ENCODE measurements around the gene ZNF585A.
"Not testable (repeated sequence)": the region's sequence is repeated elsewhere in the genome, so short reads cannot be mapped to it uniquely, and the experiment has no call there.

Gene ZNF585A

DNA sequence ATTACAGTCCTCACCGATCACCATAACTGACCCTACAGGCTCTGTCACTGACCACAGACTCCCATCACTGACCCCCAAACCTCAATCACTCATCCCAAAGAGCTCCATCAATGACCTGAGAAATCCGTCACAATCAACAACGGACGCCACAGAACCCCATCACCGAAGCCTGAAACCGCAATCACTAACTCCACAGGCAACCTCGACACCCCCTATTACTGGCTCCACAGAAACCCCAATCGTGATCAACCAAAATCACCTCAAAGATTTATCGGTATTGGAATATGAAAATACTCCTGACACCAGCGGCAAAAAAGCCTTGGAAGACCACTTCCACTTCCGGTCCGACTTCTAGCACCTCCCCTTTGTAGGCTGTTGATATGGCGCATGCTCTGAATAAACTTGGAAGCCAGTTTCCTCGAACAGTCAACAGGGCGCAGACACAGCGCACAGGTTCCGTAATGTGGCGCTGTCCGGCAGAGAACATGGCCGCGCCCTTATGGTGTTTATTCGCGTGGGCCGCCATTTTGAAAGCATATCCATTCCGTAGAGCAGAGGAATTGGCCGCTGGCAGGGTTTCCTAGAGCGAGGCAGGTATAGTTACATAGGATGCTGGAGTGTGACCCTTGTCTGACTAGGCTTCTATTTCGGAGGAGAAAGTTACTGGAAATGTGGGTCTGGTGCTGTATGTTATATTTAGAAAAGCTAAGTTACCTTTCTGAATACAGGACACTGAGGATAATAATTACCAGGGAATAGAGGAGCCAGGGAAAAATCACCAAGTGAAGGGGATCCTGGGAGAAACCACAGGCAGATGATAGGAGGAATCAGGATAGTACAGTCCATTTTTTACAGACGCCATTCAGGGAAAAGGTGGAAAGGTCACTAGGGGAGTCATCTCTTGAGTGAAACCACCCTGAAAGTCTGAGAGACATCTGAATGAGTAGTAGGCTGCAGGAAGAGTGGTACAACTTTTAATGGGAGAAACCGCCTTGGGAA is at the start of gene ZNF585A:
TSS of gene ZNF585A (minus strand) at position 328 of the 999 bp plus-strand sequence. CDS start 2,785 bp downstream, outside the sequence.
- peak; percentile 94 for DNase-seq (ENCODE audit: low spot score)

DNA sequence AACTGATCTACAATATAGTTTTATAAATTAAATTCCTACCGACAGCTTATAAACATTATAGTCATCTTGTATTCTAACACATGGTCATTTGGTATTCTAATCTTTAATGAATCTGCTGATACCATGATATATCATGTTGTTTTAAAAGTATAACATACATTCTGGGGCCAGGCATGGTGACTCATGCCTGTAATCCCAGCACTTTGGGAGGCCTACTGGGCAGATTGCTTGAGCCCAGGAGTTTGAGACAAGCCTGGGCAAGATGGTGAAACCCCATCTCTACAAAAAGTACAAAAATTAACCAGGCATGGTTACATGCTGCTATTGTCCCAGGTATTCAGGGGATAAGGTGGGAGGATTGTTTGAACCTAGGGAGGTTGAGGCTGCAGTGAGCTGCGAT is 48.6 kb upstream of the ZNF585A start:
- DNase-seq (ENCODE audit: low spot score), result no peak

- DNase-seq (ENCODE audit: low spot score), result no peak
Observed at GRCh38 chr19:37220383-37220782, 47.9 kb upstream of the ZNF585A start.

GRCh38 chr19:37218592-37218935 is 46.1 kb upstream of the ZNF585A start:
- DNase-seq (ENCODE audit: low spot score), result no peak

GRCh38 chr19:37217775-37218591 is 45.5 kb upstream of the ZNF585A start, which contains the start of gene ZNF383:
Gene ZNF383 (plus strand): TSS chr19:37218214. CDS start chr19:37230454, 12,240 bp downstream.
- peak; percentile 86 for DNase-seq (ENCODE audit: low spot score)

GRCh38 chr19:37217480-37217774 is 44.9 kb upstream of the ZNF585A start:
- DNase-seq (ENCODE audit: low spot score), result no peak

DNA sequence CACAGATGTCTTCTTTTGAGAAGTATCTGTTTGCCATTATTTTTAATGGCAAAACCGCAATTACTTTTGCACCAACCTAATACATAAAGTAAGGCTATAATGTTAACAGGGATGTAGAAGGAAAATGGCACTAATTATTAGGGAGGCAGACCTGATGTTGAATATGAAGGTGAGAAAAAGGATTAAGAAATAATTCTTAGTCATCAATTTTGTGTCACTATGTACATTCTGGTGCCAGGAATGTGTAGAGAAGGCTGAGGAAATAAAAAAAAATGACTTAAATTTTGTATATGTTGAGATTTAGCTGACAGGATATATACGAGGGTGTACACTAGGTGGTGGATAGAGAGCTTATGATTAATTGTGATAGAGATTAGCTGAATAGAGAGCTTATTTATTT is 25.3 kb upstream of the ZNF585A start:
- no peak for DNase-seq (ENCODE audit: low spot score)

- not testable (repeated sequence) for DNase-seq (ENCODE audit: low spot score)
Observed at GRCh38 chr19:37197115-37197514, 24.6 kb upstream of the ZNF585A start.

DNA sequence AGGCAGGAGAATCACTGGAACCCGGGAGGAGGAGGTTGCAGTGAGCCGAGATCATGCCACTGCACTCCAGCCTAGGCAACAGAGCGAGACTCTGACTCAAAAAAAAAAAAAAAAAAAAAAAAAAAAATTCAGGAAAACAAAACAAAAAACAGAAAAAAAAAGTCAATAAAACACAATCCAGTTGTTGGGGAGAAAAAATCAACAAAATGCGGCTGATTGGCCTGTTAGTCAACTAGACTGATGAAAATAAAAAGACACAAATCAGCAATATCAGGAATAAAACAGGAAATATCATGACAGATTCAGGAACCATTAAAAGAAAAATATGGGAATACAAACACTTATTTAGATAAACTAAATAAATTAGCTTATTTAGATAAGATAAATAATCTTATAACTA is 22.8 kb upstream of the ZNF585A start:
- DNase-seq (ENCODE audit: low spot score), result not testable (repeated sequence)

DNA sequence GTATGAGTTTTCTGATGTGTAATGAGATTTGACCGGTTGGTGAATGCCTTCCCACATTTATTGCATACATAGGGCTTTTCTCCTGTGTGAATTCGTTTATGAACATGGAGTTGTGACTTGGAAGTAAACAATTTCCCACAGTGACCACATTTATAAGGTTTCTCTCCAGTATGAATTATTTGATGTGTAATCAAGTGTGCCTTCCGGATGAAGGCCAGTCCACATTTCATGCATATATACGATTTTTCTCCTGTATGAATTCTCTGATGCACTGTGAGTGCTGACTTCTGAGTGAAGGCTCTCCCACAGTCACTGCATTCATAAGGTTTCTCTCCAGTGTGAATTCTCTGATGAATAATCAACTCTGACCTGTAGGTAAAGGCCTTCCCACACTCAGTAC is 13.6 kb upstream of the ZNF585A start:
- not testable (repeated sequence) for DNase-seq (ENCODE audit: low spot score)

DNA sequence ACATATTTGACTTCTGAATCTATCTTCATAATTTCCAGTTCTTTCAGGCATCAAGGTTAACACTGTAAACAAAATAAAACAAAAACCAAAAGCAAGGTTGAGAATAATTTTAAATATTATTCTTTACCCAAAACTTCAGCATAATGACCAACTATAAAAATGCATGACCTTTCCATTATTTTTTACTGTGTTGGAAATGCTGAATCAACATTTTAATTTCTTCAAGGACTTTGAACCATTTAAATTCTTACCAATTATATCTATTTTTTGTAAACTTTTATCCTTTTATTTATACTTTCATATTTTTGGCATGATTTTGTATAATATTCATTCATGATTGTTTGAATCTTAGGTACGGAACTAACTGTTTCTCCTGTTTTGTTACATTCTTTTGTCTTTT is 6.9 kb downstream of the ZNF585A start:
- DNase-seq (ENCODE audit: low spot score), result no peak

GRCh38 chr19:37160153-37160552 is 12.3 kb downstream of the ZNF585A start:
- DNase-seq (ENCODE audit: low spot score), result no peak

DNA sequence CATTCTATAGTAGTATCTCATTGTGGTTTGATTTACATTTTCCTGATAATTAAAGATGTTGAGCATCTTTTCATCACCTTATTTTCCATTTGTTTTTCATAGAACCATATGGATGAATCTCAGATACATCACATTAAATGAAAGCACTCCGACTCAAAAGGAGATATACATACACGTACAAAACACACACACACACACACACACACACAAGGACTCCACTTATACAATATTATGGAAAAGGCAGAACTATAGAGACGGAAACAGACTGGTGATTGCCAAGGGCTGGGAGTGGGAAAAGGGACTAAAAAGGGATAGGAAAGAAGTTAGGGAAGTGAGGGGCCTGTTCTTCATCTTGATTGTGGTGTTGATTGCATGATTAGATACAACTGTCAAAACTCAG is 24.3 kb downstream of the ZNF585A start:
- DNase-seq (ENCODE audit: low spot score), result no peak

DNA sequence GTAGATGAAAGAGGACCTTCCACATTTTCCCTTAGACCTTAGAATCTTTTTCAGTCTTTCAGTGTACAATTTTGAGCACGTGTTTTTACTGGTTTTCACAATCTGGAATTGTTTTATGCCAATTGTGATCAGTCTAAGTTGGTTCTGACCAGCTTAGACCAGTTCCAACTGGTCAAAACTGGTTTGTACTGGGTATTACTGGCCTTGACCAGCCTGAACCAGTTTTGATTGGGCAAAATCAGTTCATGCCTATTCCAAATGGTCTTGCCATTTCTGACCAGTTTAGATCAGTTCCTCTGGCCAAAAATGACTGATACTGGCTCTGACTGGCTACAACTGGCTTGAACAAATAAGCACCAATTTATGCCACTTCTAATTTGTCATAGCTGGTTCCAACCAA is 36.4 kb downstream of the ZNF585A start:
- DNase-seq (ENCODE audit: low spot score), result no peak

GRCh38 chr19:37128821-37129177 is 43.7 kb downstream of the ZNF585A start:
- no peak for DNase-seq (ENCODE audit: low spot score)

GRCh38 chr19:37127999-37128820 is 44.3 kb downstream of the ZNF585A start:
- no peak for DNase-seq (ENCODE audit: low spot score)

DNA sequence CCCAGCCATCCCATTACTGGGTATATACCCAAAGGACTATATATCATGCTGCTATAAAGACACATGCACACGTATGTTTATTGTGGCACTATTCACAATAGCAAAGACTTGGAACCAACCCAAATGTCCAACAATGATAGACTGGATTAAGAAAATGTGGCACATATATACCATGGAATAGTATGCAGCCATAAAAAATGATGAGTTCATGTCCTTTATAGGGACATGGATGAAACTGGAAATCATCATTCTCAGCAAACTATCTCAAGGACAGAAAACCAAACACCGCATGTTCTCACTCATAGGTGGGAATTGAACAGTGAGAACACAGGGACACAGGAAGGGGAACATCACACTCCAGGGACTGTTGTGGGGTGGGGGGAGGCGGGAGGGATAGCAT is 50.4 kb downstream of the ZNF585A start:
- DNase-seq (ENCODE audit: low spot score), result not testable (repeated sequence)

- DNase-seq (ENCODE audit: low spot score), result no peak
Observed at GRCh38 chr19:37114001-37114400, 58.5 kb downstream of the ZNF585A start.

DNA sequence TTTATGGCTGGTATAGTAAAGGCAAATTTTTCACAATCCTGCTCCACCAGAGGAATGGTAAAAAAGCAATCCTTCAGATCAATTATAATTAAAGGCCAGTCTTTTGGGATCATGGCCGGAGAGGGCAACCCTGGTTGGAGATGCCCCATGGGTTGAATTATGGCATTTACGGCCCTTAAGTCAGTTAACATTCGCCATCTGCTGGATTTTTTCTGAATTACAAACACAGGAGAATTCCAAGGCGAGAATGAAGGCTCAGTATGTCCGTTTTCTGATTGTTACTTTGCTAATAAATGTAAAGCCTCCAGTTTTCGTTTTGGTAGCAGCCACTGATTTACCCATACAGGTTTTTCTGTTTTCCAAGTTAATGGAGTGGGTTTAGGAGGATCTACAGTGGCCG is 60.7 kb downstream of the ZNF585A start:
- not testable (repeated sequence) for DNase-seq (ENCODE audit: low spot score)

- DNase-seq (ENCODE audit: low spot score), result not testable (repeated sequence)
Observed at GRCh38 chr19:37104135-37104534, 68.4 kb downstream of the ZNF585A start.

DNA sequence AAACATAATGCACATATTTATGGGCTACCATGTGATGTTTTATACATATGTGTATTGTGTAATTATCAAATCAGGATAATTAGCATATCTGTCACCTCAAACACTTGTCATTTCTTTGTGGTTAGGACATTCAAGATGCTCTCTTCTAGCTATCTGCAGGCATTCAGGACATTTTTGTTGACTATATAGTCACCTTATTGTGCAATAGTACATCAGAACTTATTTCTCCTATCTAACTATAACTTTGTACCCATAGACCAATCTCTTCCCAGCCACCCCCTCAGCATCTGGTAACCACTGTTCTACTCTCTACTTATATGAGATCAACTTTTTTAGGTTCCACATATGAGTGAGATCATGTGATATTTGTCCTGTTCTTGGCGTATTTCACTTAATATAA is 73.9 kb downstream of the ZNF585A start:
- DNase-seq (ENCODE audit: low spot score), result no peak

DNA sequence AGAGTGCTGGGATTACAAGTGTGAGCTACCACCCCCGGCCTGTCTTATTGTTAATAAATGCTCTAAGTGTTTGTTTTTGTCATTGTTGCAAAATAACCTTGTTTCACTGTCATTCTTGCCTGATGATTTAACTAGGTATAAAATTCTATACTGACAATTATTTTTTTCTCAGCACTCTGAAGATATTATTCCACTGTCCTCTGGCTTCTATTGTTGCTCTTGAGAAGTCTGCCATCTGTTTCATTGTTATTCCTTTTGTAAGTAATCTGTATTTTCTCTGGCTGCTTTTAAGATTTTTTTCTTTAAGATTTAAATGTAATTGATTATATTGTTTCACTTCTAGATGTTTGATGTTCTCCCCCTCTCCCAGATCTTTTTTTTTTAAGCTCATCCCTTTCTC is 76.6 kb downstream of the ZNF585A start:
- DNase-seq (ENCODE audit: low spot score), result no peak
